CD14-positive monocyte (primary cell): ENCODE results near the gene SH3BGRL2. TPM values are rescaled to one million over a fixed set of nuclear protein-coding genes. Genes with fewer than 3 reads are reported as not detected.

Source experiments
- DNase-seq, 3 donors: peaks; one replicate each; pipeline ENCODE4 v3.0.0-alpha.2; 2011 to 2022
- H2AFZ ChIP-seq: 2 replicates; pipeline ENCODE4 v1.6.0; 2012; ENCODE audit warnings: mild to moderate bottlenecking, low read depth, low read length, inconsistent platforms; ENCODE audit not compliant: insufficient read depth, poor library complexity, severe bottlenecking
- H3K27ac ChIP-seq, 2 donors: 1 replicate in 1 of 2; 2 replicates in 1 of 2; pipeline ENCODE4 v1.5.1; 2012 to 2013; ENCODE audit warnings: low read length in 2 of 2, control low read depth in 1 of 2, inconsistent platforms in 1 of 2, low read depth in 1 of 2, mild to moderate bottlenecking in 1 of 2
- H3K27me3 ChIP-seq, 2 donors: one replicate each; pipeline versions ENCODE4 v1.6.0 to v1.6.1; 2011 to 2013; ENCODE audit warnings: low read length in 2 of 2; ENCODE audit not compliant: control insufficient read depth in 2 of 2, insufficient read depth in 2 of 2
- H3K36me3 ChIP-seq, 2 donors: replicated peaks in 1 of 2; 1 replicate in 1 of 2; 2 replicates in 1 of 2; pipeline versions ENCODE4 v1.5.1 to v1.6.1; 2012 to 2013; ENCODE audit warnings: low read length in 2 of 2, control low read depth in 1 of 2, inconsistent platforms in 1 of 2, mild to moderate bottlenecking in 1 of 2; ENCODE audit not compliant: insufficient read depth in 2 of 2, control insufficient read depth in 1 of 2
- H3K4me1 ChIP-seq, 2 donors: 1 replicate in 1 of 2; 2 replicates in 1 of 2; pipeline versions ENCODE4 v1.5.1 to v1.6.1; 2012 to 2013; ENCODE audit warnings: low read length in 2 of 2, control low read depth in 1 of 2, inconsistent platforms in 1 of 2, mild to moderate bottlenecking in 1 of 2, moderate library complexity in 1 of 2; ENCODE audit not compliant: insufficient read depth in 2 of 2, control insufficient read depth in 1 of 2
- H3K4me2 ChIP-seq: replicated peaks from 2 replicates; pipeline ENCODE3; 2012; ENCODE audit warnings: low read length, moderate library complexity, mild to moderate bottlenecking; ENCODE audit not compliant: poor library complexity, severe bottlenecking; ENCODE audit errors: extremely low read depth
- H3K4me3 ChIP-seq, 3 experiments: fragments of 200-600 bp in 1 of 3; sonication (generic) in 1 of 3; replicated peaks in 1 of 3; 1 replicate in 2 of 3; 2 replicates in 1 of 3; pipeline ENCODE4 v1.5.1; 2011 to 2013; ENCODE audit warnings: low read length in 3 of 3, mild to moderate bottlenecking in 3 of 3, control low read depth in 2 of 3, low read depth in 2 of 3, inconsistent platforms in 1 of 3, moderate library complexity in 1 of 3
- H3K79me2 ChIP-seq: 2 replicates; pipeline ENCODE4 v1.6.0; 2012; ENCODE audit warnings: mild to moderate bottlenecking, control low read depth, inconsistent platforms, low read length, moderate library complexity; ENCODE audit not compliant: insufficient read depth
- H3K9ac ChIP-seq: 2 replicates; pipeline ENCODE4 v1.6.0; 2017; ENCODE audit warnings: low read length, mild to moderate bottlenecking; ENCODE audit not compliant: insufficient read depth, poor library complexity, severe bottlenecking
- H3K9me3 ChIP-seq, 2 donors: replicated peaks in 1 of 2; 1 replicate in 1 of 2; 2 replicates in 1 of 2; pipeline versions ENCODE4 v1.5.1 to v1.6.1; 2012 to 2013; ENCODE audit warnings: low read length in 2 of 2, control low read depth in 1 of 2; ENCODE audit not compliant: control insufficient read depth in 1 of 2, insufficient read depth in 1 of 2
- H4K20me1 ChIP-seq: 2 replicates; pipeline ENCODE4 v1.6.0; 2012; ENCODE audit warnings: mild to moderate bottlenecking, low read length, control low read depth, moderate library complexity; ENCODE audit not compliant: insufficient read depth
- H3K27ac Mint-ChIP-seq, 7 donors: one replicate each; pipeline ENCODE4 v1.8.0; 2020; ENCODE audit warnings: mild to moderate bottlenecking in 7 of 7, mixed read lengths in 7 of 7, moderate library complexity in 6 of 7, inconsistent platforms in 2 of 7
- H3K27me3 Mint-ChIP-seq, 3 donors: one replicate each; pipeline ENCODE4 v1.8.0; 2021 to 2022; ENCODE audit warnings: low read depth in 3 of 3, mild to moderate bottlenecking in 3 of 3, mixed read lengths in 3 of 3, moderate library complexity in 3 of 3, inconsistent platforms in 1 of 3
- H3K36me3 Mint-ChIP-seq, 2 donors: one replicate each; pipeline ENCODE4 v1.8.0; 2020; ENCODE audit warnings: mixed read lengths in 2 of 2, inconsistent platforms in 1 of 2, mild to moderate bottlenecking in 1 of 2
- H3K4me1 Mint-ChIP-seq: one replicate; pipeline ENCODE4 v1.8.0; 2020; ENCODE audit warnings: mild to moderate bottlenecking, mixed read lengths
- H3K4me3 Mint-ChIP-seq, 2 donors: one replicate each; pipeline ENCODE4 v1.8.0; 2020; ENCODE audit warnings: mild to moderate bottlenecking in 2 of 2, mixed read lengths in 2 of 2, moderate library complexity in 1 of 2
- H3K9me3 Mint-ChIP-seq, 7 donors: one replicate each; pipeline ENCODE4 v1.8.0; 2020 to 2022; ENCODE audit warnings: mixed read lengths in 7 of 7, mild to moderate bottlenecking in 6 of 7, moderate library complexity in 6 of 7, inconsistent platforms in 2 of 7
- CTCF ChIP-seq: fragments of 200-600 bp; IDR thresholded peaks from one replicate; pipeline ENCODE4 v1.8.0; 2022; ENCODE audit warnings: antibody characterized with exemption, mild to moderate bottlenecking
- WGBS: methylation state at CpG from one replicate; pipeline ENCODE4 v1.1.5; 2013; ENCODE audit warnings: missing lambda C conversion rate; ENCODE audit not compliant: insufficient coverage; 5-methylcytosine and 5-hydroxymethylcytosine counted together
- intact Hi-C, 2 donors: fragments of 100-400 bp; cut with micrococcal nuclease; formaldehyde crosslinking; loops; one replicate each; pipeline versions ENCODE4 v1.15.0 to v1.15.1; 2023
- polyA plus RNA-seq, 3 donors: library from polyadenylated mRNA; depleted of rRNA in 1 of 3; unstranded in 2 of 3; stranded (reverse) in 1 of 3; fragments of 300-500 nt in 2 of 3; fragments of >200 nt in 1 of 3; fragmentation: Illumina TruSeq in 2 of 3; gene quantifications; 1 replicate in 2 of 3; 2 replicates in 1 of 3; pipeline ENCODE4 v1.2.3, GENCODE V29; 2012 to 2021

Gene SH3BGRL2
- polyA plus RNA-seq, 3 donors = 0.03 to 0.30 (median 0.28) TPM

GRCh38 chr6:79687759-79688158 lies 56.6 kb downstream of the SH3BGRL2 start:
- H4K20me1 ChIP-seq = no peaks in the 10 kb centered on the region
- Mint-ChIP-seq H3K36me3 (no peaks in the 10 kb centered on the region), H3K9me3 (peaks cover 0 to 2% (median 0%) of the 10 kb centered on the region in 7 donors), H3K27me3 (no peaks in the 10 kb centered on the region), H3K4me1 (no peaks in the 10 kb centered on the region), H3K4me3 (no peak overlapping the region), H3K27ac (no peak overlapping the region)
- H2AFZ ChIP-seq = no peak overlapping the region
- WGBS = no CpG with 5 or more reads among the region's 1 CpG
- no peak for TF ChIP-seq CTCF
- no peak for DNase-seq
- H3K4me2 ChIP-seq = no peak overlapping the region
- H3K27me3 ChIP-seq = no peaks in the 10 kb centered on the region
- H3K4me1 ChIP-seq = no peaks in the 10 kb centered on the region
- no peaks in the 10 kb centered on the region for H3K36me3 ChIP-seq
- H3K27ac ChIP-seq = no peak overlapping the region
- intact Hi-C loops = no loop called here
- no peaks in the 10 kb centered on the region for H3K79me2 ChIP-seq
- no peak overlapping the region for H3K9ac ChIP-seq
- no peak overlapping the region for H3K4me3 ChIP-seq
- H3K9me3 ChIP-seq = no peaks in the 10 kb centered on the region

GRCh38 chr6:79694156-79694555 lies 63.0 kb downstream of the SH3BGRL2 start:
- Histone ChIP-seq H3K4me3 (no peak overlapping the region), H3K27me3 (no peaks in the 10 kb centered on the region), H3K4me2 (no peak overlapping the region), H3K9ac (no peak overlapping the region), H3K36me3 (no peaks in the 10 kb centered on the region), H3K79me2 (no peaks in the 10 kb centered on the region), H3K4me1 (no peaks in the 10 kb centered on the region), H4K20me1 (no peaks in the 10 kb centered on the region), H3K27ac (no peak overlapping the region), H3K9me3 (no peaks in the 10 kb centered on the region), H2AFZ (no peak overlapping the region)
- no peak for DNase-seq
- Mint-ChIP-seq H3K27me3 (no peaks in the 10 kb centered on the region), H3K4me3 (no peak overlapping the region), H3K36me3 (no peaks in the 10 kb centered on the region), H3K4me1 (no peaks in the 10 kb centered on the region), H3K27ac (no peak overlapping the region), H3K9me3 (peaks cover 0 to 2% (median 0%) of the 10 kb centered on the region in 7 donors)
- WGBS = no CpG with 5 or more reads among the region's 3 CpGs
- intact Hi-C loops = no loop called here
- TF ChIP-seq CTCF = no peak
